CD14-positive monocyte (primary cell): ENCODE data around the gene ERC1. TPM values are rescaled to one million over a fixed set of nuclear protein-coding genes. Genes with fewer than 3 reads are reported as not detected.

Experiments used
- DNase-seq, 3 donors: peaks; one replicate each; pipeline ENCODE4 v3.0.0-alpha.2; 2011 to 2022
- H2AFZ ChIP-seq: 2 replicates; pipeline ENCODE4 v1.6.0; 2012; ENCODE audit warnings: mild to moderate bottlenecking, low read depth, low read length, inconsistent platforms; ENCODE audit not compliant: insufficient read depth, poor library complexity, severe bottlenecking
- H3K27ac ChIP-seq, 2 donors: 1 replicate in 1 of 2; 2 replicates in 1 of 2; pipeline ENCODE4 v1.5.1; 2012 to 2013; ENCODE audit warnings: low read length in 2 of 2, control low read depth in 1 of 2, inconsistent platforms in 1 of 2, low read depth in 1 of 2, mild to moderate bottlenecking in 1 of 2
- H3K27me3 ChIP-seq, 2 donors: one replicate each; pipeline versions ENCODE4 v1.6.0 to v1.6.1; 2011 to 2013; ENCODE audit warnings: low read length in 2 of 2; ENCODE audit not compliant: control insufficient read depth in 2 of 2, insufficient read depth in 2 of 2
- H3K36me3 ChIP-seq, 2 donors: replicated peaks in 1 of 2; 1 replicate in 1 of 2; 2 replicates in 1 of 2; pipeline versions ENCODE4 v1.5.1 to v1.6.1; 2012 to 2013; ENCODE audit warnings: low read length in 2 of 2, control low read depth in 1 of 2, inconsistent platforms in 1 of 2, mild to moderate bottlenecking in 1 of 2; ENCODE audit not compliant: insufficient read depth in 2 of 2, control insufficient read depth in 1 of 2
- H3K4me1 ChIP-seq, 2 donors: 1 replicate in 1 of 2; 2 replicates in 1 of 2; pipeline versions ENCODE4 v1.5.1 to v1.6.1; 2012 to 2013; ENCODE audit warnings: low read length in 2 of 2, control low read depth in 1 of 2, inconsistent platforms in 1 of 2, mild to moderate bottlenecking in 1 of 2, moderate library complexity in 1 of 2; ENCODE audit not compliant: insufficient read depth in 2 of 2, control insufficient read depth in 1 of 2
- H3K4me2 ChIP-seq: replicated peaks from 2 replicates; pipeline ENCODE3; 2012; ENCODE audit warnings: low read length, moderate library complexity, mild to moderate bottlenecking; ENCODE audit not compliant: poor library complexity, severe bottlenecking; ENCODE audit errors: extremely low read depth
- H3K4me3 ChIP-seq, 3 experiments: fragments of 200-600 bp in 1 of 3; sonication (generic) in 1 of 3; replicated peaks in 1 of 3; 1 replicate in 2 of 3; 2 replicates in 1 of 3; pipeline ENCODE4 v1.5.1; 2011 to 2013; ENCODE audit warnings: low read length in 3 of 3, mild to moderate bottlenecking in 3 of 3, control low read depth in 2 of 3, low read depth in 2 of 3, inconsistent platforms in 1 of 3, moderate library complexity in 1 of 3
- H3K79me2 ChIP-seq: 2 replicates; pipeline ENCODE4 v1.6.0; 2012; ENCODE audit warnings: mild to moderate bottlenecking, control low read depth, inconsistent platforms, low read length, moderate library complexity; ENCODE audit not compliant: insufficient read depth
- H3K9ac ChIP-seq: 2 replicates; pipeline ENCODE4 v1.6.0; 2017; ENCODE audit warnings: low read length, mild to moderate bottlenecking; ENCODE audit not compliant: insufficient read depth, poor library complexity, severe bottlenecking
- H3K9me3 ChIP-seq, 2 donors: replicated peaks in 1 of 2; 1 replicate in 1 of 2; 2 replicates in 1 of 2; pipeline versions ENCODE4 v1.5.1 to v1.6.1; 2012 to 2013; ENCODE audit warnings: low read length in 2 of 2, control low read depth in 1 of 2; ENCODE audit not compliant: control insufficient read depth in 1 of 2, insufficient read depth in 1 of 2
- H4K20me1 ChIP-seq: 2 replicates; pipeline ENCODE4 v1.6.0; 2012; ENCODE audit warnings: mild to moderate bottlenecking, low read length, control low read depth, moderate library complexity; ENCODE audit not compliant: insufficient read depth
- H3K27ac Mint-ChIP-seq, 7 donors: one replicate each; pipeline ENCODE4 v1.8.0; 2020; ENCODE audit warnings: mild to moderate bottlenecking in 7 of 7, mixed read lengths in 7 of 7, moderate library complexity in 6 of 7, inconsistent platforms in 2 of 7
- H3K27me3 Mint-ChIP-seq, 3 donors: one replicate each; pipeline ENCODE4 v1.8.0; 2021 to 2022; ENCODE audit warnings: low read depth in 3 of 3, mild to moderate bottlenecking in 3 of 3, mixed read lengths in 3 of 3, moderate library complexity in 3 of 3, inconsistent platforms in 1 of 3
- H3K36me3 Mint-ChIP-seq, 2 donors: one replicate each; pipeline ENCODE4 v1.8.0; 2020; ENCODE audit warnings: mixed read lengths in 2 of 2, inconsistent platforms in 1 of 2, mild to moderate bottlenecking in 1 of 2
- H3K4me1 Mint-ChIP-seq: one replicate; pipeline ENCODE4 v1.8.0; 2020; ENCODE audit warnings: mild to moderate bottlenecking, mixed read lengths
- H3K4me3 Mint-ChIP-seq, 2 donors: one replicate each; pipeline ENCODE4 v1.8.0; 2020; ENCODE audit warnings: mild to moderate bottlenecking in 2 of 2, mixed read lengths in 2 of 2, moderate library complexity in 1 of 2
- H3K9me3 Mint-ChIP-seq, 7 donors: one replicate each; pipeline ENCODE4 v1.8.0; 2020 to 2022; ENCODE audit warnings: mixed read lengths in 7 of 7, mild to moderate bottlenecking in 6 of 7, moderate library complexity in 6 of 7, inconsistent platforms in 2 of 7
- CTCF ChIP-seq: fragments of 200-600 bp; IDR thresholded peaks from one replicate; pipeline ENCODE4 v1.8.0; 2022; ENCODE audit warnings: antibody characterized with exemption, mild to moderate bottlenecking
- WGBS: methylation state at CpG from one replicate; pipeline ENCODE4 v1.1.5; 2013; ENCODE audit warnings: missing lambda C conversion rate; ENCODE audit not compliant: insufficient coverage; 5-methylcytosine and 5-hydroxymethylcytosine counted together
- intact Hi-C, 2 donors: fragments of 100-400 bp; cut with micrococcal nuclease; formaldehyde crosslinking; loops; one replicate each; pipeline versions ENCODE4 v1.15.0 to v1.15.1; 2023
- polyA plus RNA-seq, 3 donors: library from polyadenylated mRNA; depleted of rRNA in 1 of 3; unstranded in 2 of 3; stranded (reverse) in 1 of 3; fragments of 300-500 nt in 2 of 3; fragments of >200 nt in 1 of 3; fragmentation: Illumina TruSeq in 2 of 3; gene quantifications; 1 replicate in 2 of 3; 2 replicates in 1 of 3; pipeline ENCODE4 v1.2.3, GENCODE V29; 2012 to 2021

Gene ERC1
- polyA plus RNA-seq, 3 donors, result 4.0 to 14.3 (median 5.1) TPM

DNA sequence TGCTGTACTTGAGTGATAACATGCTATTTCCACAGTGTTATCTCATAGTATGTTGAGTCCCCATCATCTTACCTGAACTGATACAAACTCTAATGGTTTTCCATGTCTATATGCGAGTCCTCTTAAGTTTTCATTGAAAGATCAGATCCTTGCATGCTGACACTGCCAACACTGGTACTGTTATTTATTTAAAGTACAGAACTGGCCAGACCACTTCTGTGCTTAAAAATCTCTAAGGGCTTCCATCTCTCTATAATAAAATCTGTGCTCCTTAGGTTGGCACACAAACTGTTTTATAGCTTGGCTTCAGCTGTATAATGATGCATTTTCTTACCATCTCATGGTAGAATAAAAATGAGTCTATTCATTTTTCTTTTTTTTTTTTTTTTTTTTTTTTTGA is 188.1 kb downstream of the ERC1 start:
- Mint-ChIP-seq H3K27me3 (peaks cover 0 to 2% (median 0%) of the 10 kb centered on the region in 3 donors), H3K4me3 (no peak overlapping the region), H3K9me3 (peaks cover 0 to 2% (median 0%) of the 10 kb centered on the region in 7 donors), H3K4me1 (no peaks in the 10 kb centered on the region), H3K36me3 (peaks cover 37 to 63% of the 10 kb centered on the region in 2 donors), H3K27ac (no peak overlapping the region)
- H3K79me2 ChIP-seq, result no peaks in the 10 kb centered on the region
- no peak overlapping the region for H2AFZ ChIP-seq
- no peaks in the 10 kb centered on the region for H3K4me1 ChIP-seq
- 100% methylated on average over 1 of the region's 1 CpG for WGBS
- no peak overlapping the region for H3K27ac ChIP-seq
- no peak for TF ChIP-seq CTCF
- H4K20me1 ChIP-seq, result no peaks in the 10 kb centered on the region
- DNase-seq, result no peak
- no peaks in the 10 kb centered on the region for H3K9me3 ChIP-seq
- H3K9ac ChIP-seq, result no peak overlapping the region
- intact Hi-C loops, result no loop called here
- H3K27me3 ChIP-seq, result no peaks in the 10 kb centered on the region
- H3K4me2 ChIP-seq, result no peak overlapping the region
- no peak overlapping the region for H3K4me3 ChIP-seq
- H3K36me3 ChIP-seq, result peaks cover 16 to 53% of the 10 kb centered on the region in 2 donors

DNA sequence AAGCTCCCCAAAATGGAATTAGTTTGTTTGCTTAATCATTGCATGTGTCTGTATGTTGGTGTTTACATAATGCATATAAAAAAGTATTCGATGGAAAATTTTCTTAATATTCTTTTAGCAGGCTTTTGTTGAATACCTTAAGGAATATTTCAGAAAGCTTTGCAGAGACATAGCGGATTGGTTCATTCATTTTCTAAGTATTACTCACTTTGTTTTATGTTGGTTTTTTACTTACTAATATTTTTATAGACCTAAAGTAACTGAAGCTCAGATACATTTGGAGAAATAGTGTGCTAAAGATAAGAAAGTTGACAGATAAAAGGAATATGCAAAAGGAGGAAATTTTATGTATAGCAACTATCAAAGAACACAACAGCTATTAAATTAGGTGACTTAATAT is 191.0 kb downstream of the ERC1 start:
- Mint-ChIP-seq H3K27ac (no peak overlapping the region), H3K27me3 (peaks cover 0 to 2% (median 0%) of the 10 kb centered on the region in 3 donors), H3K9me3 (peaks cover 0 to 2% (median 0%) of the 10 kb centered on the region in 7 donors), H3K4me1 (no peaks in the 10 kb centered on the region), H3K36me3 (peaks cover 46 to 68% of the 10 kb centered on the region in 2 donors), H3K4me3 (no peak overlapping the region)
- TF ChIP-seq CTCF, result no peak
- Histone ChIP-seq H3K9me3 (no peaks in the 10 kb centered on the region), H3K27me3 (no peaks in the 10 kb centered on the region), H3K4me2 (no peak overlapping the region), H2AFZ (no peak overlapping the region), H3K27ac (no peak overlapping the region), H3K36me3 (peaks cover 27 to 72% of the 10 kb centered on the region in 2 donors), H3K9ac (no peak overlapping the region), H3K79me2 (no peaks in the 10 kb centered on the region), H3K4me3 (no peak overlapping the region), H3K4me1 (no peaks in the 10 kb centered on the region), H4K20me1 (no peaks in the 10 kb centered on the region)
- no CpG with 5 or more reads among the region's 2 CpGs for WGBS
- no peak for DNase-seq
- intact Hi-C loops, result no loop called here
